HPDE6-E6E7 (cell line): Measurements from ENCODE around the gene PCOLCE2.

Source experiments
- DNase-seq: peaks from one replicate; pipeline ENCODE4 v3.0.0; 2011; ENCODE audit warnings: missing footprints; ENCODE audit errors: extremely low spot score

Gene PCOLCE2

GRCh38 chr3:142888481-142889211 is at the start of gene PCOLCE2:
TSS of gene PCOLCE2 (minus strand) at chr3:142889083. CDS start at chr3:142888896, 187 bp downstream.
- peak; percentile 43 for DNase-seq

- DNase-seq: no peak
Measured at GRCh38 chr3:142935963-142936362, 47.1 kb upstream of the PCOLCE2 start.

- DNase-seq: no peak
Measured at GRCh38 chr3:142934887-142935269, 46.0 kb upstream of the PCOLCE2 start.

GRCh38 chr3:142934128-142934886 is 45.4 kb upstream of the PCOLCE2 start:
- DNase-seq: no peak

- peak; percentile 56 for DNase-seq
Measured at GRCh38 chr3:142931222-142931621, 42.3 kb upstream of the PCOLCE2 start.

GRCh38 chr3:142930463-142930862 is 41.6 kb upstream of the PCOLCE2 start:
- DNase-seq: no peak

- DNase-seq: no peak
Measured at GRCh38 chr3:142929890-142930289, 41.0 kb upstream of the PCOLCE2 start.

GRCh38 chr3:142929109-142929508 is 40.2 kb upstream of the PCOLCE2 start:
- DNase-seq: peak; percentile 51

- DNase-seq: no peak
Measured at GRCh38 chr3:142926368-142926944, 37.6 kb upstream of the PCOLCE2 start.

- DNase-seq: peak; percentile 47
Measured at GRCh38 chr3:142925140-142925539, 36.3 kb upstream of the PCOLCE2 start.

GRCh38 chr3:142923694-142924093 is 34.8 kb upstream of the PCOLCE2 start:
- no peak for DNase-seq

- DNase-seq: no peak
Measured at GRCh38 chr3:142916605-142917004, 27.7 kb upstream of the PCOLCE2 start.

- no peak for DNase-seq
Measured at GRCh38 chr3:142915636-142916035, 26.8 kb upstream of the PCOLCE2 start.

- no peak for DNase-seq
Measured at GRCh38 chr3:142914286-142914811, 25.5 kb upstream of the PCOLCE2 start.

- DNase-seq: no peak
Measured at GRCh38 chr3:142913432-142913831, 24.5 kb upstream of the PCOLCE2 start.

- DNase-seq: no peak
Measured at GRCh38 chr3:142912402-142913172, 23.7 kb upstream of the PCOLCE2 start.

GRCh38 chr3:142910280-142910679 is 21.4 kb upstream of the PCOLCE2 start:
- no peak for DNase-seq

GRCh38 chr3:142909282-142909681 is 20.4 kb upstream of the PCOLCE2 start:
- DNase-seq: no peak

GRCh38 chr3:142907996-142908395 is 19.1 kb upstream of the PCOLCE2 start:
- DNase-seq: no peak

- peak; percentile 28 for DNase-seq
Measured at GRCh38 chr3:142904639-142905436, 16.0 kb upstream of the PCOLCE2 start.

- no peak for DNase-seq
Measured at GRCh38 chr3:142902356-142902755, 13.5 kb upstream of the PCOLCE2 start.
